NOMO-1 (cell line): ENCODE results near the gene CARMIL3.

Experiments used
- DNase-seq, 2 experiments: peaks; one replicate each; lab custom pipeline; 2025; ENCODE audit not compliant: unreplicated experiment in 2 of 2; lab: John Stamatoyannopoulos, UW

CARMIL3 gene

DNA sequence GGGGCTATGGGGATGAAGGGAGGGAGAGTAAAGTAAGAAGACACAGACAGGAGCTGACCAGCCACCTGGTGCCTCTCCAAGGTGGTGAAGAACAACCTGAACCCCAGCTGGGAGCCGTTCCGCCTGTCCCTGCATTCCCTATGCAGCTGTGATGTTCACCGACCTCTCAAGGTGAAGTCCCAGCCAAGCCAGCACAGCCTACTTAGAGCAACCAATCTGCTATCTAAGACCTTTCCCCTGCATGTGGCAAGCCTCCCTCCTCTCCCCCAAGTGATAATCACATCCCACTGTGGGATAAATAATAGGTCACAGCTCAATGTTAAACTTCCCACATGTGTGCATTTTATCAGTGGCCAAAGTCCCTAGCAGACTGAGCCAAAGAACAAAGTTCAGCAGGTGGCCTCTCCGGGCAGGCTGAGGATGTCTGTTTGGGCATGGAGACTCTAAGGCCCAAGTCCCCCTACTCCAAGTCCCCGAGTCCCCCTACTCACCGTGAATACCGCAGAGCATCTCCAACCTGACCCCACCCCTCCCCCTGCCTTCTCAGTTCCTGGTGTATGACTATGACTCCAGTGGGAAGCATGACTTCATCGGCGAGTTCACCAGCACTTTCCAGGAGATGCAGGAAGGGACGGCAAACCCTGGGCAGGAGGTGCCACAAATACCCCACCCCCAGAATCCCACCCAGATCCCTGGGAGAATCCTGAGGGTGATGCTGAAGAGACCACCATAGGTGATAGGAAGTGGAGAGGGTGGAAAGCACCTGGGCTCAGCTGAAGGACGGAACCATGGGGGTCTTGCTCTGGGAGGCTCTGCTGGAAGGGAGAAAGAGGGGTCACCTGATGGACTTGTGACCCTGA is 23.0 kb downstream of the CARMIL3 start:
- DNase-seq, result no peak

DNA sequence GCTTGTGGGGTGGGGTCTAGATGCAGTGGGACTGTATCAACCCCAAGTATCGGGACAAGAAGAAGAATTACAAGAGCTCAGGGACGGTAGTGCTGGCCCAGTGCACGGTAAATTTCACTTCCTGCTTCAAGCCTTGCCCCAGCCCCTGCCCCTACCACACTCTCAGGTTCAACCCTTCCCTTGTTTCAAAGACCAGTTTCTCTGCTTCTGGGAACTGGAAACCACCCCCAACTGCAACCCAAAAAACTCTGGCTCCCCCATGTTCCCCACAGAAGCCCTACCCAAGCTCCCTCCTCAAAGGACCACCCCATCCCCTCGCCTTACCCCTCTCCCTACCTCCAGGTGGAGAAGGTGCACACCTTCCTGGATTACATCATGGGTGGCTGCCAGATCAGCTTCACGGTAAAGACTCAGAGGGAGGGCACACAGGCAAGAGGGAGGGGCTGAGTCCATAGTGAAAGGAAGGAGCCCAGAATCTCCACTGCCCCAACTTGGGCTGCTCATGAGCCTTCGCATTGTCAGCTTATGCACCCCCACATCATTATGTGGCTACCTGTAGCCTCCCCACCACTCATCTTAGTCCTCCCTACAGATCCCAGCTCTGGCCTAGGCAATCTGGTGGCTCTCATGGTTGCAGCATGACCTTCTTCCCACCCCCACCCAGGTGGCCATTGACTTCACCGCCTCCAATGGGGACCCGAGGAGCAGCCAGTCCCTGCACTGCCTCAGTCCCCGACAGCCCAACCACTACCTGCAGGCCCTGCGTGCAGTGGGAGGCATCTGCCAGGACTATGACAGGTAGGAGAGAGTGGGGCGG is 23.9 kb downstream of the CARMIL3 start:
- DNase-seq, result peak in 1 of 2 experiments; percentile 28

DNA sequence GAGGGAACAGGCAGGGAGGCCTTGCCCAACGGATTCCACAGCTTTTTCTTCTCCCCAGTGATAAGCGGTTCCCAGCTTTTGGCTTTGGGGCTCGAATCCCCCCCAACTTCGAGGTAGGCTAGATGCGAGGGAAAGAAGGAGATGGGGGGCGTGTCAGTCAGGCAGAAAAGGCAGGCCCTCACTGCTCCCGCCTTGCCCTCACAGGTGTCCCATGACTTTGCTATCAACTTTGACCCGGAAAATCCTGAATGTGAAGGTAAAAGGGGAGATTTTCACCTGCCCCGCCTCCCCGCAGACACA is 24.4 kb downstream of the CARMIL3 start:
- no peak for DNase-seq

DNA sequence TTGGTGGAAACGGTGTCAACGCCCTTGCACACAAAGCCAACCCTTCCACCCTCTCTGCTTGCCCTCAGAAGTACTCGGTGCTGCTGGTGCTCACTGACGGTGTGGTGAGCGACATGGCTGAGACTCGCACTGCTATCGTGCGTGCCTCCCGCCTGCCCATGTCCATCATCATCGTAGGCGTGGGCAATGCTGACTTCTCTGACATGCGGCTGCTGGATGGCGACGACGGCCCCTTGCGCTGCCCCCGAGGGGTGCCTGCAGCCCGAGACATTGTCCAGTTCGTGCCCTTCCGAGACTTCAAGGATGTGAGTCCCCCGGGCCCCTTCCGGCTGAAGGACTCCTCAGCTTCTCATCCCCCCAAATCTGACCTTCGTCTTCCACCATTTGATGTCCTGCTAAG is 25.3 kb downstream of the CARMIL3 start:
- no peak for DNase-seq

DNA sequence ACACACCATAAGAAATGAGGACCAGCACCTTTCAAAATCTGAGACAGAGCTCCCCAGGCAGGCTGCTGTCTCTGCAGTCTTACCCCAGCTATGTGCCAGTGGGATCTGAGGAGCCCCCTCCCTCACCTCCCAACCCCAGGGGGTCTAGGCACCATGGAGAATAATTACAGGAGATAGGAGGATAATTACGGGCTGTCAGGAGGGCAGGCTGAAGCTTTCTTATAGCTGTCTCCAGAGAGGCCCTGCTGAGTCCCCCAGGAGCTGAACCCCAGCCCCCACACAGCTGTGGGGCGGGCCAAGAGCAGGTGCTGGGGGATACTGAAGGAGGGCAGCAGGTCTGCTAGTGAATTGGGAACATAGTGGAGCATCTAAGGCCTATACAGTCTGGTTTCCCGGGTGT is 26.3 kb downstream of the CARMIL3 start:
- DNase-seq, result no peak

DNA sequence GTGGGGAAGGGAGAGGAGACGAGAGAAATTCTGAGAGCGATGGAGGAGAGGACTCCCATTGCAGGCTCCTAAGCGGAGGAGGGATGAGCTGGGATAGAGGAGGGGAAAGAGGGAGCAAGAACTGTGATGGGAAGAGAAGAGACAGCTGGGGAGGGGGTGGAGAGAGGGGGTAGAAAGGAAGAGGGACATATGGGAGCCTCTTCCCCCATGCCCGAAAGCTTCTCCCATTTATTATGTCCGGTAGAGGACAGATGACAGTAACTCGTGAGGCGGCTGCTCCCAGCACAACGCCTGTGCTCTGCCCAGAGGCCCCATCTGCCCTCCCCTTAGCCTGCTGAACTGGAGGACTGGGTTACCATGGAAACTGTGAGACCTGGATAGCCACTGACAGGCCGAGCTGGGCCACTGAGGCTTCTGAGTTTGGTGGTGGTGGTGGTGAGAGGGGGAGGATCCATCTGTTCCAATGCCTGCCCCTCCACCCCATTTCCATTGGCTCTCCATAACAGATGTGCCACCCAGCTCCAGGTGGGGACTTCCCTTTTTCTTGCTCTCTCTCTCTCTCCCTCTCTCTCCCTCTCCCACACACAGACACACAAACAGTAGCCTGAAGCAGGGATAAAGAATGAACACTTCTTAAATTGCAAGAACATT is 27.8 kb downstream of the CARMIL3 start:
- no peak for DNase-seq

DNA sequence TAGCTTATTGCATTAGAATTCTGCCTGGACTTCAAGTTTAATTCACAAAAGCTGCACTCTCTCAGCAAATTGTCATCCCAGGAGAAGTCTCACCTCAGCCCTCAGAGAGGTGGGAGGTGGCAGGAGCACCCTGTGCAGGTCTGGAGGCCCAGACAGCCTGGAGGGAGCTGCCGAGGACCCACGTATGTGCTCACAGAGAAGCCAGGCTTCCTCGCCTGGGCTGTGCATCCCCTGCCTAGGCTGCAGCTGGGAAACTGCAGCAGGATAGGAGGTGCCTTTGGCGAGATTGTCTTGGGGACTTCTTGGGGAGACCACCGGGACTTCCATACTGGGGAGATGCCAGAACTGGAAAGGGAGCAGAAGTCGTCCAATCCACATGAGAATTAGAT is 28.3 kb downstream of the CARMIL3 start:
- DNase-seq, result no peak

DNA sequence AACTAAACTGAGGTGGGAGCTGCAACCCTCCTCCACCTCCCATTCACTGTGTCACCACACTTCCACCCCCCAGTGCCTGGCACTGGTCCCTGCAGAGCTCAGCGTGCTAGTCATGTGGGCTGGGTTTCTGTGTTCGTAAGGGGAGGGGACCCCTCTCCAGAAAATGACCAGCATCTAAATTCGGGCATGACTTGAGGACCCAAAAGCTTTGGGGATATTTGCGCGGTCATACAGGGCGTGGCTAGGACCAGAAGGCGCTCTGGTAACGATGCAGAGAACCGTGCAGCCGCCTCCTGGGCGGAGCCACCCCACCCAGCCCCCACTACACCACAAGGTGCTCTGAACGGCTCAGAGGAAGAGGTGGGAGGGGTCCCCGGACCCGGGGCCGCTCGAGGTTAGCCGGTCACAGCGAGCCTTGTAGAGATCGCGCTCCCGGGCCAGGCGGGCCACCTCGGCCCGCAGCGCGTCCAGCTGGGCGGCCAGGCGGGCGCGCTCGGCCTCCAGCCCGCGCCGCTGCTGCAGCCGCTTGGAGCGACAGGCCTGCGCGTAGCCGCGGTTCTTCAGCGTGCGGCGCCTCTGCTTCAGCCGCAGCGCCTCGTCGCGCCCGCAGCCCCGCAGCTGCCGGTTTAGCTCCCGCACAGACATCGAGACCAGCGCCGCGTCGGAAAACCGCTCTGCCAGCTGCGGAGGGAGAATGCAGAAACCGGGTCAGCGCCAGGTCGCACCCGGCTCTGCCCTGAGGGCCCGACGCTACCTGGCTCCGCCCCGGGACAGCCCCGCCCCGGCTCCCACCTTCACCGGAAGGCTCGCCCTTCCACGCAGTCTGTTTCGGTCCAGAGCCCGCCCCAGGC is 29.3 kb downstream of the CARMIL3 start:
- peak; percentile 47 to 52 for DNase-seq

DNA sequence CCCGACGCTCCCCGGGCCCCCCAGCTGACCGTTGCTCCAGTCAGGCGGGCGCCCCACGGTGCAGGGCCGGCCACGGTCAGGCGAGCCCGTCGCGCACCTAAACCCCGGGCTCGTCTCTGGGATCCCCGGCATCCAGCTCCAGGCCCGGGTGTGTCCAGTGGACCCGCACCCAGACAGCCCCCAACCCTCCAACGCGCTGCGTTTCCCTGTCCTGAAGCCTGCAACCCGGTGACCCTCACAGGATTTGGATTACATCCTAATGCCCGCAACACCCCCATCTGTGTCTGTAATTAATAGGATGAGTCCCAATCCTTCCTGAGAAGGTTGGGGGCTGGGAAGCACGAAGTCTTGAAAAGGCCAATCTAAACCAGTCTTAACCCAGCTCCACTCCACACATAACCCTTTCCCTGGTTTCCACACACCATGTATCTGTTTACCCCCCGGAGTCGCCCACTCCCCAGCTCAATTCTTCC is 30.0 kb downstream of the CARMIL3 start:
- no peak for DNase-seq

DNA sequence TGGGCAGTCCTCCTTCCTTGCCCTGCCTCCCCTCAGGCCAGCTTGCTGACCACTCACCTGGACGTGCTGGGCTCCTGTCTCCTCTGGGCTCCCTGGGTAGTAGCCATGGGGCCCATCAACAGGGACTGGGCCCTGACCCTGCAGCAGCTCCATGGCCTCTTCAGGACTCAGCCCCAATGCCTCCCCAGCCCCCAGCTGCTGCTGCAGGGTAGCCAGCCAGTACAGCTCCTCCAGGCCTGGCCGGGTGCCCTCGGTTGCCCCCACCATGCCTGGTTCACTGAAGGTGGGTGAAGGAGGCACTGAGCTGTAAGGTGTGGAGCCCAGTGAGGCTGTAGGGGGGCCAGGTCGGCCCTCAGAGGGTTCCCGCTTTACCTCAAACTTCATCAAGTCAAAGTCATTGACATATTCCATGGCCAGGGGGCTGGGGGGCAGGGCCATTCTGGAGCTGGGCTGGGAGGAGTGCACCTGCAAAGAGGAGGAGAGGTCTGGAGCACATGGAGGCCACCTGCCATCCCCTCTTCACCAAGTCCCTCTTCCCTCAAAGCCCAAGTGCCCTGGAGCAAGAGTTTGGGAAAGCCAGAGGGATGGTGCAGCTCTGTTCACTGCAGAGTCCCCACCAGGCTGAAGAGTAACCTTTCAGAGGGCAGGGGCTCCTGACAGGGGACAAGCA is 30.7 kb downstream of the CARMIL3 start:
- no peak for DNase-seq

DNA sequence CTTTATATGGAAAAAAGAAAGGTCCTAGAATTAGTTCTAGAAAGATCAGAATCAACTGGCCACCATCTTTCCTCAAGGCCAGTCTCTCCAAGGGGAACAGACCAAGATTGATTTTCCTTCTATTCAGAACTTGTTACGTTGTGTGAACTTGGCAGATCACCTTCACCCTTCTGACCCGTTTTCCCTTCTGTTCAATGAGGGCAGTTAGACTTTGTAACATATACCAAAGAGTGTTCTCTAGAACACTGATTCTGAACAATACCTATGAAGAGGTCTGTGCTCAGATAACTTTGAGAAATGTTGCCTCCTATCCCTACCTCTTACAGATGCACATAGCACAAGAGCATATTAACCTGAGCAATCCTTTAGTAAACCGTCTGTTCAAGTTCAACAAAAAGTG is 31.7 kb downstream of the CARMIL3 start:
- no peak for DNase-seq

DNA sequence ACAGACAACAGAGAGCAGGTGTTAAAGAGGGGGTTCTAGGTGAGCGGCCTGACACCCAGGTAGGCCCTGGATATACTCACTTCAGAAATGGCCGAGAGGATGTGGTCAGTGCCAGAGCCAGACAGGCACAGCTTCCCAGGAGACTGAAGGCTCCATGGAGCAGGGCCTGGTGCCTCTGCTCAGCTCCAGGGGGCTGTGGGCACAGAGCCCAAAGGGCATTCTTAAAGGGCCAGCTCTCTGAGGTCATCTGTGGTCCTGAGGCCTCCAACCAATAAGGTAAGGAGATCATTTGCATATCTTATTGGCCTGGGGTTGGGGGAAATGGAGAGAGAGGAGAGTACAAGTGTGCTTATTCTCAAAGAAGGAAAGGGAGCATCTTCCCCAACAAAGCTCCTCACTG is 32.6 kb downstream of the CARMIL3 start:
- no peak for DNase-seq

DNA sequence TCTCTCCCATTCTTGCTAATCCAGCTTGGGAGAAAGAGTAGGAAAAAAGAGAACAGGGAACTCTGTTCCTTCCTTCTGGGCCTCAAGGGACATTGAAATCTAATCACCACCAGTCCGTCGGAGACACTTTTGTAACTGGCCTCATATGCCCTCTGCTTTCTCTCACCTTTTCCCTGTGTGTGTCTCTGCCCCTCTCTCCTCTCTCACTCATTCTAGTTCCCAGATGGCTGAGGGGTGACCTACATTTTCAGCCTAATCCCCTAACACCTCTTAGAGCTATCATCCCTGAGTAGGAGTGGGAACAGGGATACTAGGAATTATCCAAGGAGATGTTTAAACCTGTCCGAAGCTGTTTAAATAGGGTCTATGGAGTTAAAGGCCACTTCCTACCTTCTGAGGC is 33.4 kb downstream of the CARMIL3 start:
- DNase-seq, result no peak

DNA sequence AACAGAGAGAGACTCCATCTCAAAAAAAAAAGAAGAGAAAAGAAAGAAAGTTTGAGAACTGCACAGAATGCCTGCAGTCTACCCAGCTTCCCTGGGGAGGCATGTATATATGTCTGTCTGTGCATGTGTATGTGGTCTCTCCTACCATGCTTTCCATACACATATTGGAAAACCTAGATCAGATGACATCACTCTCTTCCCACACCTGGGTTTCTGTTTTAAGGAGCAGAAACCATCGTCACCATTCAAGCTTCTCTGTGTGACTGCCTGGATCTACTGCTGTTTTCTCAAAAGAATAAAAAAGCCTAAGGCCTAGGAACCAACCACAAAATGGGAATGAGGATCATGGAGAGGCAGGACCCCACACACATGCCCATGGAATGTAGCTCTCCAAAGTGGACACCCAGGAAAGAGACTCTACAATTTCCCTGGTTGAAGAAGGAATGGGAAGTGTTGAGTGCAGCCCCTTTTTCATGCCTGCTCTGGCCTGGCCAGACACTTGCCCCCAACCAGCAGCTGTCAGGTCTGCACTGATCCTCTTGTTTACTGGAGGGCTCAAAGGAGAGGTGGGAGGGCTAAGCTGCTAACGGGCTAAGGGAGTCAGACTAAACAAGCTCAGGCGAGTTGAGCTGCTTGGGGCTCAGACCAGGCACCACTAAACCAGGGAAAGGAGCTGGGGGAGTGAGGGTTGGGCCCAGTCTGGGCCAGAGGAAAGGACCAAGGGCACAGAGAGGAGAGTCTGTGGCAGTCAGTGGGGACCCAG is 34.6 kb downstream of the CARMIL3 start:
- DNase-seq, result no peak

DNA sequence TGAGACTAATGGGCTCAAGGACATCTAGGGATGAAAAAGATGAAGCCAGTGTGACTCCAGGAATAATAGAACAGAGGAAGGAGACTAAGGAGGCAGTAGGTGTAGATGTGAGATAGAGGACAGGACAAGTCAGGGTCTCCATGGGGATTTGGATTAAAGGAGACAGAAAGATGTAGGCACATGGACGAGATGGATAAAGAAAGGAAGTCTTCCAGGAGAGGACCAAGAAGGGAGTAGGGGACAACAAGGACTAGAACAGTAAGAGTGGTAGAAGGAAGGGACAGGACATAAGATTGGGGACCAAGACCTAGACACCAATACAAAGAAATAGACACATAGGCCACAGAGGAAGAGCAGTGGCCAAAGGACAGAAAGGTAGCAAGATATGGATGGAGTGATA is 35.2 kb downstream of the CARMIL3 start:
- no peak for DNase-seq

DNA sequence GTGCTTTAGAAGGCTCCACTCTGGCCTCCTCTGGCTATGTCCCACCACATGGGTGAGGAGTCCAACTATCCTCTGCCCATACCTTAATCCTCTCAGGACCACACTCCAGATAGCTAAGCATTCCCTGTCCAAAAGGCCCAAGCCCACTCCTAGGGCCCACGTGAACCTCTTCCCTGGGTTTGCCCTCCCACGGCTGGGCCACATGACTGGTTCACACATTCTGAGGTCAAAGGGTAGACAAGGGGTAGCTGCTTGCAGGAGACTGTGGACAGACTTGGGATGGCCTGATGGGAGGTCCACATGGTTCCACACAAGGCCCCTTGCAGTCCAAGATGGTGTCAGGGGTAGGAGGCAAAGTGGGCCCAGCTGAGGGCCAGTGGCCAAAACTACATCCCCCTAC is 36.3 kb downstream of the CARMIL3 start:
- no peak for DNase-seq

DNA sequence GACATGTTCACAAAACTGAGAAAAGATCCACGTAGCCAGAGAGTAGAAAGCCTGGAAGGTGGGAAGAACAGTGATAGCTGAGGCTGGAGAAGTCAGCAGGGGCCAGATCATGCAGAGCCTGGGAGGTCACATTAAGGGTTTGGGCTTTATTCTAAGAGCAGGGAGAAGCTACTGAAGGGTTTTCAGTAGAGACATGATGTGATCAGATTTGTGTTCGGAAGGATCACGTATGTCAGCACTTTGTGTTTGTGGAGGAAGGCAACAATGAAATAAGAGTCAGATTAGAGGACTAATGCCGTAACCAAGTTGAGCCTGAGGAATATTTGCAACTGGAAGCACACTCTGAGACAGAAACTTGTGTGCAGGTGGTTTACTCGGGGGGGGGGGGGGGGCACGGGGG is 38.1 kb downstream of the CARMIL3 start:
- DNase-seq, result no peak

DNA sequence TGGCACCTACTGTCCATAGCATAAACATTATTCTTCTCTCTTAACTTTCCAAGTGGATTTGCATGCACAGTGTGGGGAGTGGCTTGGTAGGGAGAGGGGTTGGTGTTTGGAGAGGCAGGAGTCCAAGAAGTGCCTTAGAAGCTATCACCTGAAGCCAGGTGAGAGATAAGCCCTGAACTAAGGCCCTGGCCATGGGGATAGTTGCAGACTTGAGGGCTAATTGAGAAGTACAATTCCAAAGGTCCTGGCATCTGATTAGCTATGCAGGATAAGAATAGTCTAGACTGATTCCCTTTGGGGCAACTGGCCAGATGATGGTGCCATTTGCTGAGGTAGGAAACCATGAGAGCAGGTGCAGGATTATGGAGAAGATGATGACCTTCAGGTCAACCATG is 40.3 kb downstream of the CARMIL3 start:
- no peak for DNase-seq

DNA sequence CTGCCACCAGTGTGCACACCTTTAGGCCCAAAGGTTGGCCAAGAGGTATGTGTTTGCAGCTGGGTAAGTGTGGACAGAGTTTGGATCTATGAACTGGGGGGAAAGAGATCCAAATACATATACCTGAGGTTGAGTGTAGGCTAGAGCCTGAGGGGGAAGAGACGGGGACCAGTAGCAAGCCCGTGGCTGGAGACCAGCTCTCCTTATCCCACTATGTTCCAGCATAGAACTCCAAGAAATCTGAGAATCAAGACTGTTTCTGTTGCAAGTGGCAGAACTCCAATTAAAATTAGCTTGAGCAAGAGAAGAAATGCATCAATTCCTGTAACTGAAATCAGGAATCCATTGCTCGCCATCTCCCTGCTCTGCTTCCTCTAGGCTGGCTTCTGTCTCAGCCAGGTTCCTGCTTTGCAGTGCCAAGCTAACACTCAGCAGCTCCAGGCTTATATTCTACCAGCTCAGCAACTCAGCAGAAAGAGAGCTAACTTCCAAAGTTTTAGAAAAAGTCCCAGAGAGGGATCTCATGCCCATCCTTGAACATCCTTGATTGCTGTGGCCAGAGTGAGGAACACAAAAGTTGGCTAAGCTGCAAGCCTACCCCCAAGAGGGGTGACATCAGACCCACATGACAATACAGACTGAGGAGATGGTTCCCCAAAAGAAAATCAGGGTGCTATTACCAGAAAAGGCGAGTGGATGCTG is 40.8 kb downstream of the CARMIL3 start:
- DNase-seq, result no peak
